CD4-positive, alpha-beta T cell treated with Interleukin-6 at 100 ng/mL for 8 hours (primary cell): Measurements from ENCODE around the gene SH2D4B.

Source experiments
- DNase-seq: peaks from one replicate; pipeline ENCODE4 v3.0.0-alpha.2; 2020; ENCODE audit warnings: mixed read lengths, low spot score

The SH2D4B gene

DNA sequence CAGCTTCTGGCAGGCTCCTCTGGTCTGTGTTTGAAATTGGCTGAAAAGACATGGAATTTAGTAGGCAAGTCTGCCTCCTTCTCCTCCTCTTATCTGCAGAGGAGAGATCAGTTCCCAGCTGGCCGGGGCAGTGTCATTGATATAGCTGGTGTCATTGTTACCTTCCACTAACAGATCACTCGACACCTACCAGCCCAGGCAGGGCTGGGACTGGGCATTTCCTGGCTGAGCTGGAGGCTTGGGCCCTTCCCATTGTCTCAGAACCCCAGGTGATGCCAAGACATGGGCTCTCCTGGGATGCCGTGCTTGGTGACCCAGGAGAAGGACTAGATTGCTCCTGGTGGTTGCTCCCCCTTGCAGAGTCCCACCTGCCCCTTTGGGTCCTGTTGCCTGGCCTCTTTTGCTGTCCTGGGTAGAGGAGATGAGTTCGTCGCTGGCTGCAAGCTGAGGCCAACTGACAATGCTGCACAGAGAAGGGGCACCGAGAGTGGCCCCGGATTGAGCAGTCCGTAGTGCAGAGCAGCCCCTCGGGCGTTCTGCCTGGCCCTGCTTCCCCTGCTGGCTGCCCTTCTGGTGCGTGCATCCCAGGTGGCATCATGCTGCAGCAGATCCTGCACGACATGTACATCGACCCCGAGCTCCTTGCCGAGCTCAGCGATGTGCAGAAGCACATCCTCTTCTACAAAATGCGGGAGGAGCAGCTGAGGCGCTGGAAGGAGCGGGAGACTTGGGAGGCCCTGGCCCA is at the start of gene SH2D4B:
Gene SH2D4B, plus strand, starts transcription at position 167 of the 745 bp plus-strand sequence. Its CDS starts 430 bp downstream, at position 597.
- DNase-seq, result no peak

DNA sequence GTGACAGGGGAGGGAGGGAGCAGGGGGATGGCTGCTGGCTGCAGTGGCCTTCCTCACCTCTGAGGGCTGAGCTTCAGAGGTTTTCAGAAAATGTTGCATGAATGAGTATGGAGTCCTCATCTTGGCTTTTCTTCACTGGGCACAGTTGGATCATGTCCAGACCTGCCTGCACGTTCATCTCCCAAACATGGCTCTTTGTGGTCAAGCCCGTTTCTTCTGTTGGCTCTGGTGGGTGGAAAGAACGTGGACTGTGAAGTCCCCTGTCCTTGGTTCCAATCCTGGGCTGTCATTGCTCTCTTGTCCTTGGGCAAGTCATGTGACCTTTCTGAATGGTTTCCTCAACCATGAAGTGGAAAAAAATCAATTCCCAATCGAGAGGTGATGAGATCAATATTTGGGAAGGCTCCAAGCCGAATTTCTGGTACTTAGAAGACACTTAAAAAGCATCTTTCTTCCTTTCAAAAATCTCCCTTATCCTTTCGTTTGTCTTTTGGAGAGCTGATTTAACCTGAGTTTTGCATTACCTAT is 49.1 kb upstream of the SH2D4B start:
- DNase-seq, result no peak

DNA sequence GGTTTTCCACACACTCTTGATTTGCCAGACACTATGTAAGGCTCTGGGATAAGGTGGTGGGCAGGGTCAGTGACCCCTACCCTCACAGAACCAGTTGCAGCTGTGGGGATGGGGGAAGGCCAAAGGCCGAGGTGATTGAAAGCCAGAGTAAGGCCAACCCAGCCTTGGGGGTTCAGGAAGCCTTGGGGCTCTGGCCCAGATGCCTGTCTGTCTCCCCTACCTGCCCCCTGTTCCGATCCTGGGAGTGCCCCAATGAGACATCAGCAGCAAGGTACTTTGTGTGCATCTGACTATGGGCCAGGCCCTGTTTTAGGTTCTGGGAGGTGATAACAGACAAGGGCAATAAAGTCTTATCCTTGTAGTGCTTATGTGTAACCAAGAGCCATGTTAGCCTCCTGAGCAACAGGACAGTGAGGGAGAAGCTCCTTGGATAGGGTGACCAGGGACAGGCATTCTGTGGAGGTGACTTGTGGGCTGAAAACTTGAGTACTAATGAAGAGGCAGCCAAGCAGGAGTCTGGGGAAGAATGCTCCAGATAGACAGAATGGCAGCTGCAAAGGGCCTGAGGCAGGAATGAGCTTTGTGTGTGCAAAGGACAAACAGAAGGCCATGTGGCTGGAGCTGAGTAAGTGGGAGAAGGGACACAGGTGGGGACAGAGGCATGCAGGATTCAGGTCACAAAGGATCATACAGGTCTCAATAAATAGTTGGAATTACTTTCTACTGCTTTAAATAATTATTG is 48.2 kb upstream of the SH2D4B start:
- DNase-seq, result no peak

- no peak for DNase-seq
Measured at GRCh38 chr10:80491251-80492102, 46.2 kb upstream of the SH2D4B start.

- no peak for DNase-seq
Measured at GRCh38 chr10:80492848-80493521, 44.7 kb upstream of the SH2D4B start.

DNA sequence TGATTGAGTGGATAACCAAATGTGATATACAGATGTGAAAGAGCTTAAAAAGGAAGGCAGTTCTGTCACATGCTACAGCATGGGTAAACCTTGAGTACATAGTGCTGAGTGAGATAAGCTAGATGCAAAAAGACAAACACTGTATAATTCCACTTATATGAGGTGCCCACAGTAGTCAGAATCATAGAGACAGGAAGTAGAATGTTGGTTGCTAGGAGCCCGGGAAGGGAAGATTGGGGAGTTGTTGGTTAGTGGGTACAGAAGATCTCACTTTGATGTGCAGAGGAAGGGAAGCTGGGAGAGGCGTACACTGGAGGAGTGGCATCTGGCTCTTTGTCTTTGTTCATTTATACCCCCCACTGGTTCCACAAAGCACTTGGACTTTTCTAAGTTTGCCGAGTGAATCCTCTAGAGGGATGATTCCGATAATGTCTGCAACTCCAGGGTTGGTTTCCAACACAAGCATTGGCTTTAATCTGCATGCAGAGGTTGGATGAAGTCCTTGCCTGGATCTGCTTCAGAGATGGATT is 44.1 kb upstream of the SH2D4B start:
- peak; percentile 31 for DNase-seq

DNA sequence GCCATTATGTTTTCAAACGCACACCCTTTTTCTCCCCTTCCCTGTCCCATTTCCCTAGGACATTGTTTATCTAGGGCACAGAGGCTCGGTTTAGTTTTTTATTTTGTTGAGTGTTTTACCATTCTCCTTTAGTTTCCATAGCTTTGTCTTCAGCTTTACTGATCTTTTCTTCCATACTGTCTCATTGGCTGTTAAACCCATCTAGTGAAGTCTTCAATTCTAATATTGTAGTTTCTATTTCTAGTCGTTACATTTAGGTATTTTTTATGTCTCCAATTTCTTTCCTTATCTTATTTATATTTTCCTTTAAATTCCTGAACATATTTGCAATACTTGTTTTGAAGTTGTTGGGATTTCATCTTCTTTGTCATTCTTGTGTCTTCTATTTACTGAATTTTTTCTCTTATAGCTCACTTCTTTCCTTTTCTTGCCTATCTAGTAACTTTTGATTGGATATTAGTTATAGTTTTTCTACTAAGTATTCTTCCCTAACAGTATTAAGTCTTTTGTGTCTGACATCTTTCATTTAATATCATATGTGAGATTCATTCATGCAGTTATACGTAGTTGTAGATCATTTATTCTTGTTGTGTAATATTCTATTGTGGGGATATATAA is 41.0 kb upstream of the SH2D4B start:
- DNase-seq, result no peak

- DNase-seq, result no peak
Measured at GRCh38 chr10:80497187-80498077, 40.3 kb upstream of the SH2D4B start.

DNA sequence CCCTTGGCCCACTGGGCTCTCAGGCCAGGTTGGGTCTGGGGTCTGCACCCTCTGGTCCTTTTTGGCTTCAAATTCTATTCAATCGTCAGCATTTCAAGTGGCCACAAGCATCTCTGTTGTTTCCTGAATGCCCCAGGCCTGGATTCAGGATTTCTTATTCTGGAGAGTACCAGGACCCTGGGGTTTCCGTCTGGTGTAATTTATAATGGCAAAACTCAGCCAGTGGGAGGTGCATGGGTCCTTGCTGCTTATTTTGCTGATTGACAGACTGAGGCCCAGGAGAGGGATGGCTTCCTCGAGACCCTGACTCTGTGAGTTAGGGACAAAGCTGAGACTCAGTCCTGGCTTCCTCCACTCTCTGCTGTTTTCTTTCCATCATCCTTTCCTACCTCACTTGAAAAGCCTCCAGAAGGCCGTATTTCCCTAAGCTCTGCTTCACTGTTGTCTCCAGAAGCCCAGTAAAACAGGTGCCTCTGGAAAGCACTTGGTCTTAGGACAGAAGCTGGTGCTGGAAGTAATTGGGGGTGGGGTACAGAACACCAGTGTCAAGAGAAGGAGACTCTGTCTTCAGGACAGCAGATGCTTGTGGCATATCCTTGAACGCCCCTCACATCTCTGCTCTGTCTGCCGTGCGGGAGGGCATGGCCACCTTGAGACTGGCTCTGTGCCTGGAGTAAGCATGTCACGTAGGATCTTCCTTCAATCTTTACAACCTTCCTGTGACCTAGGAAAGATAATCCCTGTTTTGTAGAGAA is 39.4 kb upstream of the SH2D4B start:
- DNase-seq, result no peak

DNA sequence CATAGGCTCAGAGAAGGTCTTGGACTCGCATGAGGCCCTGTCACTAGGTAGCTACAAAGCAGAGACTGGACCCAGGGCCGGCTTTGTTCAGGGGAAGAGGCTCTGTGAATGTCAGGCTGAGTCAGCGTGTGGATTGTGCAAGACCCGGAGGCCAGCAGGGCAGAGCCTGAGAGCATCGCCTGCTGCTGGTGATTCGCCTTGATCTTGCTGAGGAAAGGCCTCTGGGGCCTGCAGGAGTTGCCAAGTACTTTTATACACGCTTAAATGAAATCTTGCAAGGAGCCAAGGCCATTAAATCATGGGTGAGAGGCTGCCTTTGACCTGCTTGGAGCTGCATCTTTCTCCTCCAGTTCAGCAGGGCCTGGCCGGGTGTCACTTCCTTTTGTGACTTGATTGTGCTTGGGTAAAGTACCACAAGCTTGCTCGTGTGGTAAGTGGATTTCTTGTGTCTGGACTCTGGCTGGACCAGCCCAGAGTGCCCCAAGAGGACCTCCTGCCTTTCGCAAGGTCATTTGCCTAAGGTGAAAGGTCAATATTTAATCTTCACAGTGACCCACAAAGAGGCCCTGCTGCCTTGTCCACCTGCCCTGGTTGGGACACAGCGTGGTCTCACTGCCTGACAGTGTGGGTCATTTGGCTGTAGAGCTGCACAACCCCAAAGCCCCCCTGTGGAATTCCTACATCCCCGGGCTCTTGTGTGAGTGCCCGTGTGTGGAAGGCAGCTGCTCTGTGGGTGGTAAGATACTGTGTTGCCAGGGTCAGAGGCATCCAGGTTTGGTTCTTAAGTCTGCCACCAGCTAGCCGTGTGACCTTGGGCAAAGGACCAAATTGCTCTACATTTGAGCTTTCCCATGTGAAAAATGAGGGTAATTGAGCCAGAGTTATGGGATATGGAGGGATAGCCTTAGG is 38.6 kb upstream of the SH2D4B start:
- peak; percentile 40 for DNase-seq

DNA sequence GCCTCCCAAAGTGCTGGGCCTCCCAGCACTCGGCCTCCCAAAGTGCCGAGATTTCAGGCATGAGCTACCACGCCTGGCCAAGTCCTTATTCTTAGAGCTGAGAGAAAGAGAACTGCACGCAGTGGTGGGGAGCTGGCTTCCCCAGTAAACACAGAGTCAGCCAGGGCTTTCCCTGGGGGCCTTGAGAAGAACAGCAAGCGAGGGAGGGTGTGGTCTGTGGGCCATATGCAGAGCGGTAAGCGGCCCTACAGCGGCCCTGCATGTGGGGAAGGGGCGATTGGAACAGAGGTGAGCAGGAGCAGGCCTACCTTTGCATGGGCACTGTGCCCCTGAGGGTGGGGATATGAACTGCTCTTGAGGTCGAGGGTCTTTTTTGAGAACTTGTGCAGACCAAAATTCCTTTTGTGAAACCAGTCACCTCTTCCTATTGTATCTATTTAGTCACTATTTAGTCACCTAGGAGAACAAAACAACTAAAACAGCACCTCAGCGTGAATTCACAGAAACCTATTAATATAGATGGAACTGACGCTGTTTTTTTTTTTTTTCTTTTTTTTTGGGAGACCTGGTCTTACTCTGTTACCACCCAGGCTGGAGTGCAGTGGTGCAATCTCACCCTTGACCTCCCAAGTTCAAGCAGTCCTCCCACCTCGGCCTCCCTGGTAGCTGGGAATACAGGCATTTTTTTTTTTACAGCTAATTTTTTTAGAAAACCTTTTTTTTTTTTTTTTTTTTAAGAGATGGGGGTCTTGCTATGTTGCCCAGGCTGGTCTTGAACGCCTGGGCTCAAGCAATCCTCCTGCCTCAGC is 36.9 kb upstream of the SH2D4B start:
- no peak for DNase-seq

- no peak for DNase-seq
Measured at GRCh38 chr10:80501381-80501912, 36.3 kb upstream of the SH2D4B start.

GRCh38 chr10:80501913-80502521 is 35.7 kb upstream of the SH2D4B start:
- no peak for DNase-seq

DNA sequence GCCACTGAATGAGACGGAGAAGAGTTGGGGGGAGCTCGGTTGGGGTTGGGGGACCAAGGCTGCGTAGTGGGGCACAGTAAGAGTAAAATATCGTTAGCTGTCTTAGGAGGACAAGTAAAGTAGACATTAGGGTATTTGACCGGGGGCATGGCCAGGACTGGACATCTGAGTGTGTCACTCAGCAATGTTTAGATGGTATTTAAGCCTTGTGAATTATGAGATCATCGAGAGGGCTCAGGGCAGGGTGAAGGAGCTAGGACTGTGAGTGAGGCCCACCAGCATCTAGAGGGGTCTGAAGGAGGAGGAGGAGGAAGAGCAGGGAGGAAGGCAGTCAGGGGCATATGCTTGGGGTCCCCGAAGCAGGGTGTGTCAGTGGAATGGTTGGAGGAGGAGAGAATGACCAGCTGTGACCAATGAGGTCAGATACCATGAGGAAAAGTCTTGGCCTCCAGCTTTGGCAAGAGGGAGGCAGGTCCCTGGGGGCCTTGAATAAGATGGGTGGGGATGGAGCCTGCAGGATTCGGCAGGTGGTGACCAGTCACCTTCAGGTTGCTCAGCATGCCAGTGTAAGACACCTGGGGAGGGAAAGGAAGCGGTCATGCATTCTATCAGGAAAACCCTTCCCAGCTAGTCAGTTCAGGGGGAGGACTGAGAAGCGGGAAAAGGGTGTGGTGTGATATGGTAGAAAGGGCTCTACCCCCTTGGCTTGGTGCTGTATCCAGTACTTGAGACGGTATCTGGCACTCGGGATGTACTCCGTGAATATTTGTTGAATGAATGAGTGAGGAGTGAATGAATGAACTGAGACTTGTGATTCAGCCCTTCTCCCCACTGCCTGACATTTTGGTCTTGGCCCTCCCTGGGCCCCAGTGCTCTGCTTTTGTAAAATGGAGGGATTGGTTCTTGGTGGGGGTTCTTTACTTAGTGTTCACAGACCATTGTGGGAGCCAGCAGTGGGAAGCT is 34.8 kb upstream of the SH2D4B start:
- DNase-seq, result no peak

- no peak for DNase-seq
Measured at GRCh38 chr10:80503584-80504157, 34.0 kb upstream of the SH2D4B start.
